ENCODE data around the gene LTBP1. TPM values are rescaled to one million over a fixed set of nuclear protein-coding genes. Genes with fewer than 3 reads are reported as not detected.

The LTBP1 gene
- polyA plus RNA-seq, 3 donors from 2014 or later, result 0.58 to 2.0 TPM; not detected in 1

DNA sequence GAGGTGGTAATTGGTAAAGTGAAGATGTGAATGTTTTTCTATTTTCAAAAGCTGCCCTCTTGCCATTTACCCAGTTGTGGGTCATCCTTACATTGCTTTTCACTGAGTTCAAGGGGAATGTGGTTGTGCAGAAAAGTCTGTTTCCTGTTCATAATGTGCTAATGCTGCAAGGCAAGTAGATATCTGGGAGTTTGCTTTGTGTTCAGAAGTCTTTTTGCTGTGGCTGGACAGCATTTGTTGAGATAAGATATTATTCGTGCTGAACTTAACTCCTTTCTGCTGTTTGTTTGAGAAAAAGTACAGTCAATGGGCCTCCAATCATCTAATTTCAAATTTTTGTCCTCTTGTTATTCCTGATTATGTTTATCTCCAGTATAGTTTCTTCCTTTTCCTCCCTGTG is 263.2 kb downstream of the LTBP1 start:
- Mint-ChIP-seq H3K27ac (no peak overlapping the region), H3K9me3 (peaks cover 0 to 2% (median 0%) of the 10 kb centered on the region in 6 donors), H3K27me3 (ENCODE audit: low read depth in 3 of 3) (peaks cover 0 to 2% (median 0%) of the 10 kb centered on the region in 3 donors), H3K4me3 (no peak overlapping the region), H3K36me3 (no peaks in the 10 kb centered on the region), H3K4me1 (no peaks in the 10 kb centered on the region)
- no peak for DNase-seq

- no peak for DNase-seq
- Mint-ChIP-seq H3K4me3 (no peak overlapping the region), H3K4me1 (no peaks in the 10 kb centered on the region), H3K36me3 (no peaks in the 10 kb centered on the region), H3K27ac (no peak overlapping the region), H3K27me3 (ENCODE audit: low read depth in 3 of 3) (peaks cover 0 to 2% (median 0%) of the 10 kb centered on the region in 3 donors), H3K9me3 (peaks cover 0 to 2% (median 0%) of the 10 kb centered on the region in 6 donors)
These were observed 263.9 kb downstream of the LTBP1 start for GRCh38 chr2:33210626-33211025.

- Mint-ChIP-seq H3K9me3 (peaks cover 0 to 2% (median 0%) of the 10 kb centered on the region in 6 donors), H3K27ac (no peak overlapping the region), H3K36me3 (no peaks in the 10 kb centered on the region), H3K4me3 (no peak overlapping the region), H3K27me3 (ENCODE audit: low read depth in 3 of 3) (peaks cover 0 to 2% (median 0%) of the 10 kb centered on the region in 3 donors), H3K4me1 (no peaks in the 10 kb centered on the region)
- no peak for DNase-seq
These were observed 265.4 kb downstream of the LTBP1 start for GRCh38 chr2:33212151-33212550.

GRCh38 chr2:33213244-33213643 is 266.5 kb downstream of the LTBP1 start:
- no peak overlapping the region for H3K4me3 Mint-ChIP-seq
- no peak for DNase-seq
- H3K36me3 Mint-ChIP-seq, result no peaks in the 10 kb centered on the region
- no peaks in the 10 kb centered on the region for H3K4me1 Mint-ChIP-seq
- peaks cover 0 to 2% (median 0%) of the 10 kb centered on the region in 6 donors for H3K9me3 Mint-ChIP-seq
- peaks cover 0 to 2% (median 0%) of the 10 kb centered on the region in 3 donors for H3K27me3 Mint-ChIP-seq (ENCODE audit: low read depth in 3 of 3)
- H3K27ac Mint-ChIP-seq, result no peak overlapping the region

GRCh38 chr2:33213648-33214047 is 266.9 kb downstream of the LTBP1 start:
- no peak for DNase-seq
- Mint-ChIP-seq H3K4me1 (no peaks in the 10 kb centered on the region), H3K36me3 (no peaks in the 10 kb centered on the region), H3K27me3 (ENCODE audit: low read depth in 3 of 3) (peaks cover 0 to 2% (median 0%) of the 10 kb centered on the region in 3 donors), H3K27ac (no peak overlapping the region), H3K9me3 (peaks cover 0 to 2% (median 0%) of the 10 kb centered on the region in 6 donors), H3K4me3 (no peak overlapping the region)

- H3K4me3 Mint-ChIP-seq, result no peak overlapping the region
- H3K27ac Mint-ChIP-seq, result no peak overlapping the region
- H3K9me3 Mint-ChIP-seq, result peaks cover 0 to 2% (median 0%) of the 10 kb centered on the region in 6 donors
- H3K36me3 Mint-ChIP-seq, result no peaks in the 10 kb centered on the region
- no peak for DNase-seq
- no peaks in the 10 kb centered on the region for H3K4me1 Mint-ChIP-seq
- H3K27me3 Mint-ChIP-seq (ENCODE audit: low read depth in 3 of 3), result peaks cover 0 to 2% (median 0%) of the 10 kb centered on the region in 3 donors
These were observed 267.7 kb downstream of the LTBP1 start for GRCh38 chr2:33214436-33214835.

GRCh38 chr2:33214857-33215256 is 268.1 kb downstream of the LTBP1 start:
- peaks cover 0 to 3% of the 10 kb centered on the region in 2 donors for H3K4me1 Mint-ChIP-seq
- no peak for DNase-seq
- H3K27me3 Mint-ChIP-seq (ENCODE audit: low read depth in 3 of 3), result peaks cover 0 to 2% (median 0%) of the 10 kb centered on the region in 3 donors
- no peak overlapping the region for H3K4me3 Mint-ChIP-seq
- peaks cover 0 to 2% (median 0%) of the 10 kb centered on the region in 6 donors for H3K9me3 Mint-ChIP-seq
- H3K27ac Mint-ChIP-seq, result no peak overlapping the region
- no peaks in the 10 kb centered on the region for H3K36me3 Mint-ChIP-seq

DNA sequence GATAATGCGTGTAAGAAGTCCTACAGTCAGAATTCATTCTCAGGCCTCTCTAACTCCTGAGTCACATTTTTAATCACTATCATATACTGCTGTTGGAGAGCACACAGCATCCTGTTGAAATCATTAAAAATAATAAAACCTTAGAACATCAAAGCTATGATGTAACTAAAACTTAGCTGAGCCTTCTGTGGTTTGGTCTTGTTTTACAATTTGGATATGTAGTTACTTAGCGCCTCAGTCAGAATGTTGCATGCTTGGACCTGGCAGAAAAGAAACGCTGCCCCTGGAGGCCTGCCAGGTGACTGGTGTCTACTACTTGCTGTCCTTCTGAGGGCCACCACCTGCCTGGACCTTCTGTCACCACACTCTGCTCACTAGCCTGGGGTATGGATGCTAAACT is 268.5 kb downstream of the LTBP1 start:
- Mint-ChIP-seq H3K9me3 (peaks cover 0 to 2% (median 0%) of the 10 kb centered on the region in 6 donors), H3K4me3 (no peak overlapping the region), H3K36me3 (no peaks in the 10 kb centered on the region), H3K27me3 (ENCODE audit: low read depth in 3 of 3) (peaks cover 0 to 2% (median 0%) of the 10 kb centered on the region in 3 donors), H3K4me1 (peaks cover 0 to 7% of the 10 kb centered on the region in 2 donors), H3K27ac (no peak overlapping the region)
- DNase-seq, result no peak

DNA sequence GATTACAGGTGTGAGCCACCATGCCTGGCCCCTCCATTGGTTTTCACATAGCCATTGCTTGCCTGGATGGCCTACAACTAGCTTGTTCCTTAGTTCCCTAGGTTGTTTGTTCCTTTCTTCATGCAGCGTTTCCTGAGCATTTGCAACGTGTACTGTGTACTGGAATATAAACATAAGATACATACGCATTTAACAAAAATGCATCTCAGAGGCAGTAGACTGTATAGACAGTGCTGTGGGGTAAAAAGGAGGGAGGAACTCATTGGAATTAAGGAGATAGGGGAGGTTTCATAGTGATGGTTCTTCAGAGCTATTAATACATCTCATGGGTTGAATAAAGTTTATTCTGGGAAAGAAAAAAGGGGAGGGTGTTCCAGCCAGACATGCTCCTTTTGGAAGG is 269.2 kb downstream of the LTBP1 start:
- Mint-ChIP-seq H3K27ac (no peak overlapping the region), H3K4me3 (no peak overlapping the region), H3K4me1 (peaks cover 0 to 9% of the 10 kb centered on the region in 2 donors), H3K9me3 (no peaks in the 10 kb centered on the region), H3K27me3 (ENCODE audit: low read depth in 3 of 3) (no peaks in the 10 kb centered on the region), H3K36me3 (no peaks in the 10 kb centered on the region)
- no peak for DNase-seq

- Mint-ChIP-seq H3K9me3 (no peaks in the 10 kb centered on the region), H3K27ac (no peak overlapping the region), H3K36me3 (no peaks in the 10 kb centered on the region), H3K27me3 (ENCODE audit: low read depth in 3 of 3) (peaks cover 0 to 2% (median 0%) of the 10 kb centered on the region in 3 donors), H3K4me3 (no peak overlapping the region), H3K4me1 (peaks cover 0 to 9% of the 10 kb centered on the region in 2 donors)
- DNase-seq, result no peak
These were observed 269.9 kb downstream of the LTBP1 start for GRCh38 chr2:33216508-33217182.

DNA sequence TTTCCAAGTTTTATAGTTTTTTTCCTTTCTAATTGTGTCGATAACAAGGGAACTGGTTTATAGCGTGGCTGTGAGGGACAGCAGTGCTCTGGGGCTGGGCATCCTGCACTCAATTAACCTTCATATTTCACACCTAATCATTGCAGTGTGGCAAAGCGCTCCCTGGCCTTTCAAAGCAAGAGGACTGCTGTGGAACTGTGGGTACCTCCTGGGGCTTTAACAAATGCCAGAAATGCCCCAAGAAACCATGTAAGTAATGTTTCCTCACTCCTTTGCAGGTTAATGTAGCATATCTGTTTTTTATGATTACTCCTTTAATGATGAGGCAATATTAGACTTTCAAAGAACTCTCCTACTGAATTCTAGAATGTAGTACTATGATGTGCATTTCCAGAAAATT is 270.7 kb downstream of the LTBP1 start:
- Mint-ChIP-seq H3K27me3 (ENCODE audit: low read depth in 3 of 3) (peaks cover 0 to 2% (median 0%) of the 10 kb centered on the region in 3 donors), H3K9me3 (no peaks in the 10 kb centered on the region), H3K4me1 (peaks cover 0 to 9% of the 10 kb centered on the region in 2 donors), H3K36me3 (no peaks in the 10 kb centered on the region), H3K27ac (no peak overlapping the region), H3K4me3 (no peak overlapping the region)
- no peak for DNase-seq

DNA sequence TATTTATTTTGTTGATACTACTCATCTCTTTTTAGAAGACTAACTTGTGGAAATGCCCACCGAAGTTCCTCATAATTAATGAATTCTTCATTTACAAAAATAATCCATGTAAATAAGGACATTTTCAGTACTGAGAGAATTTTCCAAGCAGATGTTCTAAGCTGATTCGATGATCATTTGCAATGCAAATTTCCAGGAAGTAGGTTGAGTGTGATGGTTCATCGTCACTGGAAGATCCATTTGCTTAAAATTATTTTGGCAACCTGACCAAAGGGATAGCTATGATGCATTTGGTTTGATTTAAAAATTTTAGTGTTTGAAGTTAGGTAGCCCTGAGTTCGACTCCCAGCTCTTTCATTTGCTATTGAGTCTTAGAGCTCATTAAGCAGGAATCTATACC is 272.4 kb downstream of the LTBP1 start:
- H3K36me3 Mint-ChIP-seq, result no peaks in the 10 kb centered on the region
- no peak overlapping the region for H3K27ac Mint-ChIP-seq
- H3K4me3 Mint-ChIP-seq, result no peak overlapping the region
- peaks cover 0 to 2% (median 0%) of the 10 kb centered on the region in 3 donors for H3K27me3 Mint-ChIP-seq (ENCODE audit: low read depth in 3 of 3)
- DNase-seq, result no peak
- H3K9me3 Mint-ChIP-seq, result no peaks in the 10 kb centered on the region
- peaks cover 0 to 9% of the 10 kb centered on the region in 2 donors for H3K4me1 Mint-ChIP-seq

- H3K9me3 Mint-ChIP-seq, result no peaks in the 10 kb centered on the region
- peaks cover 0 to 9% of the 10 kb centered on the region in 2 donors for H3K4me1 Mint-ChIP-seq
- no peak for DNase-seq
- peaks cover 0 to 3% (median 2%) of the 10 kb centered on the region in 3 donors for H3K27me3 Mint-ChIP-seq (ENCODE audit: low read depth in 3 of 3)
- no peak overlapping the region for H3K27ac Mint-ChIP-seq
- no peak overlapping the region for H3K4me3 Mint-ChIP-seq
- no peaks in the 10 kb centered on the region for H3K36me3 Mint-ChIP-seq
These were observed 273.1 kb downstream of the LTBP1 start for GRCh38 chr2:33219850-33220275.

DNA sequence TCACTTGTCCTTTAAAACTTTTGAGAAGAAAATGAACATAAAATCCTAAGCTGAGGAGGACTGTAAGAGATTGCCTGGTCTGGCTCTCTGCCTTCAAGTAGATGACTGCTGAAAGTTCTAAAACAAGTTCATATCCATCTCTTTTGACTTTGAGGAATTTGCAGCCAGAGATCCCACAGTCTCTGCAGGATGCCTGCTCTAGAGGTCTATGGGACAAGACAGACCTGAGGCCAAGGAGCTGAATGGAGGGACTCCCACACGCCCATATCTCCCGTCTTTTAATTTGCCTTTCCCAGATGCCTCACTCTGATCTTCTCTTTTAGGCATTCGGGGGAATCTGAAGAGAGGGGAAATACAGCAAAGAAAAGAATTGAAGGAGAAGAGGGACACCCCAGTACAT is 273.8 kb downstream of the LTBP1 start:
- Mint-ChIP-seq H3K27me3 (ENCODE audit: low read depth in 3 of 3) (peaks cover 0 to 3% (median 2%) of the 10 kb centered on the region in 3 donors), H3K36me3 (no peaks in the 10 kb centered on the region), H3K4me3 (no peak overlapping the region), H3K4me1 (peaks cover 0 to 9% of the 10 kb centered on the region in 2 donors), H3K9me3 (peaks cover 0 to 2% (median 0%) of the 10 kb centered on the region in 6 donors), H3K27ac (no peak overlapping the region)
- no peak for DNase-seq

All from immature natural killer cell (primary cell).